GM21529 (cell line): ENCODE results near the gene ELFN1.

ENCODE experiments used
- ATAC-seq: cut with Tn5 transposase; IDR thresholded peaks from one replicate; pipeline ENCODE4 v1.9.1; 2021; ENCODE audit not compliant: unreplicated experiment

The ELFN1 gene

DNA sequence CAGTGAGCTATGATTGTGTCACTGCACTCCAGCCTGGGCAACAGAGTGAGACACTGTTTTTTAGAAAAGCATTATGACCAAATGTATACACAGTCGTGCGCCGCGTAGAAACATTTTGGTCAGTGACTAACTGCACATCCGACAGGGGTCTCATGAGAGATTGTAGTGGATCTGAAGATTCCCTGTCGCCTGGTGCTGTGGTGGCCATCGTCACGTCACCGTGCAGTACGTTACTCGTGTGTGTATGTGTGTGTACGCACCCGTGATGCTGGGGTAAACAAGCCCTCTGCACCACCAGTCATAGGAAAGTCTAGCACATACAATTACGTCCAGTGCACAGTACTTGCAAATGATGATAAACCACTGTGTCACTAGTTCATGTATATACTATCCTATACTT, 109.4 kb downstream of the ELFN1 start:
- no peak for ATAC-seq

DNA sequence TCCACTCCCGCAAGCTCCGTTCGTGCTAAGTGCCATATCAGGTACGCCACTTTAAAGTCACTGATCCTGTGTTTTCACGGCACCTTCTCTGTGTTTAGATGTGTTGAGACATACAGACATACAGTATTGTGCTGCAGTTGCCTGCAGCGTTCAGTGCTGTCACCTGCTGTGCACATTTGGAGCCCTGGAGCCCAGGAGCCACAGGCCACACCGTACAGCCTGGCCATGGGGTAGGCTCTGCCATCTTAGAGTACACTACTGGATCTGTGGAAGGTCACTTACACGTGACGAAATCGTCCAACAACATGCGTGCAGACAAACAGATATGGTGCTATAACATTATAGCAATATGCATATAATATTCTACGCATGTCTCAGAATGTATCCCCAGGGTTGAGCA, 111.3 kb downstream of the ELFN1 start:
- ATAC-seq: no peak

DNA sequence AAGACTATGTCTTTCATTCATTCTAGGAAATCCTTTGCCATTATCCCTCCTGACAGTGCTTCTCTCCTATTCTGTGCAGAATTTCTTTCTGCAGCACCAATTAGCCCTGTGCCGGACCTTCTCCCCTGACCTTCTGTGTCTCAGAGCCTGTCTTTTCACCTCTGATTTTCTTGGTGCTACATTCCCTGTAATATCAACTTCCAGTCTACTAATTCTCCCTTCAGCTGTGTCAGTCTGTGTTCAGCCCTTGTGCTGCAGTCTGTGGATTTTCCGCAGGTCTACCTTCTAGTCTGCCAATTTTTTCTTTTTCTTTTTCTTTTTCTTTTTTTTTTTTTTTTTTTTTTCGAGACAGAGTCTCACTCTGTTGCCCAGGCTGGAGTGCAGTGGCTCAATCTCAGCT, 115.8 kb downstream of the ELFN1 start:
- no peak for ATAC-seq

DNA sequence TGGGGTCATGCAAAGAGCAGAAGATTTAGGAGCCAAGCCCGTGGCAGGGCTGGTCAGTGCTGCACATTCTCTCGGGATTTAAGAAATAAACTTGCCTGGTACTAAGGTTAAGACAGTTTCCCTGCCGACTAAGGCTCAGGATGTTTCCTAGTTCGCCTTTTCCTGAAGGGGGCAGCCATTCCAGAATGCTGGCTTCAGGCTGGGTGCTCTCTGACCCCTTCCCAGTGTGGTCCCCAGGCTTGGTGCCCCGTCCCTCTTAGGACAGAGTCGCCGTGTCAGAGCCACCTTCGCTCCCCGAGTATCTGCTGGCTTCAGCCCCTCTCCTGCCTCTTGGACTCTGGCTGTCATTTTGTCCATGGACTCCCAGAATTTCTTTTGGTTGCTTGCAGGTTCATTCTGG, 117.2 kb downstream of the ELFN1 start:
- ATAC-seq: no peak

DNA sequence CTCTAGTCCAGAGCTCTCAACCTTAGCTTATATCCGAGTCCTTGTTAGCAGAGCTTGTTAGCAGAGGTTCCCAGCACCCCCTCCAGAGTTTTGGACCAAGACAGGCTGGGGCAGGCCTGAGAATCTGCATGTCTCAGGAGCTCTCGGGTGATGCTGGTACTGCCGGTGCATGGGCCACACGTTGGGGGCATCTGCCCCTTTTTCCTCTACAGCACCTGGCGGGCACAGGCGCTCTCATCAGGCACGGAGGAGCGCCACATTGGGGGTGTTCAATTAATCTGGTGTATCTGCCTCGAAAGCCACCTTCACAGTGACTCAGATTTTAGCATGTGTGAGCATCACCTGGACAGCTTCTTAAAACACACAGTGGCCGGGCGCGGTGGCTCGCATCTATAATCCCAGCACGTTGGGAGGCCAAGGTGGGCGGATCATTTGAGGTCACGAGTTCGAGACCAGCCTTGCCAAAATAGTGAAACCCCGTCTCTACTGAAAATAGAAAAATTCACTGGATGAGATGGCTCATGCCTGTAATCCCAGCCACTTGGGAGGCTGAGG, 117.7 kb downstream of the ELFN1 start:
- no peak for ATAC-seq

DNA sequence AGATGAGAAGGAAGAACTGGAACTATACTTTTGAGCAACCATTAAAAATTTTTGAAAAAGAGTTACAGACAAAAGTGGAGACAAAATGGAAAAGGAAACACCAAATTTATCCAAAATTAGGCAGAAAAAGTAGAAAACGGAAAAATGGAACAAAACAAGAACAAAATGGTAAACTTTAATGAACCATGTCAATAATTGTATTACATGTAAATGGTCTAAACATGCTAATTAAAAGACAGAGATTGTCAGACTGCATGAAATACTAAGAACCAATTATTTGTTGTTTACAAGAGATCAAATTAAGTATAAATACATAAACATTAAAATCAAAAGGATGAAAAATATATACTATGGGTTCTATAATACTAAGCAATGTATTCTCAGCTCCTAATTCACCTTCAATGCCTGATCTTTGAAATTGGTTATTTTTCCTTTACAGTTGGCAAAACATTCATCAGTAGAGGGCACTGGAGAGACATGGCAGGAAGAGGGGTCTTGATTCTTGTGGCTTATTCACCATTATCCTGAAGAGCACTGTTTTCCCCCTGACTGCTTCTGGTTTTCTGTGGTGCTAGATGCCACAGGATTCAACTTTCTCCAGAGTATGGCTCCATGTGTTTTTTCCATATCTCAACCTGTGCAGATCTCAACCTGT, 124.9 kb downstream of the ELFN1 start:
- no peak for ATAC-seq
